Retinal pigment epithelial cell (primary cell): ENCODE results near the gene KLHL22.
A peak's percentile ranks its signal among the peaks of the same experiment; 100 is the strongest.

Source experiments
- DNase-seq: peaks from one replicate; pipeline ENCODE4 v3.0.0-alpha.2; 2010; ENCODE audit warnings: low read depth
- H3K4me3 ChIP-seq: 2 replicates; pipeline ENCODE4 v1.5.1; 2011; ENCODE audit warnings: mild to moderate bottlenecking, low read length, control low read depth, moderate library complexity
- TF ChIP-seq, protein P1 (sequence below): conservative IDR thresholded peaks from 2 replicates; pipeline ENCODE4 v1.5.1; 2011; ENCODE audit warnings: low read depth, low read length, control low read depth, inconsistent platforms

Gene KLHL22

DNA sequence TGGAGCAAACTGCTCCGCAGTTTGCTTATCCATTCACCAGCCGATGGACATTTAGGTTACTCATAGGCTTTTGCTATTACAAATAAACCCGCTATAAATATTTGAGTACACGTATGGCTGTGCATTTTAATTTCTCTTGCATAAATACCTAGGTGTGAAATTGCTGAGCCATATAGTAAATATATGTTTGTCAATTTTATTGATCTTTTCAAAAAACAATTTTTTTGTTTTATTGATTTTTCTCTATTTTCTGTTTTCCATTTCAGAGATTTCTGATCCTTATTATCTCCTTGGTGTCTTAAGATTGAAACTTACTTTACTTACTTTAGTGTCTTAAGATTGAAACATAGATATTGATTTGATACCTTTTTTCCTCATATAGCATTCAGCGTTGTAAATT, 97.2 kb downstream of the KLHL22 start:
- H3K4me3 ChIP-seq: no peak overlapping the region
- DNase-seq: no peak
- TF ChIP-seq, protein P1, sequence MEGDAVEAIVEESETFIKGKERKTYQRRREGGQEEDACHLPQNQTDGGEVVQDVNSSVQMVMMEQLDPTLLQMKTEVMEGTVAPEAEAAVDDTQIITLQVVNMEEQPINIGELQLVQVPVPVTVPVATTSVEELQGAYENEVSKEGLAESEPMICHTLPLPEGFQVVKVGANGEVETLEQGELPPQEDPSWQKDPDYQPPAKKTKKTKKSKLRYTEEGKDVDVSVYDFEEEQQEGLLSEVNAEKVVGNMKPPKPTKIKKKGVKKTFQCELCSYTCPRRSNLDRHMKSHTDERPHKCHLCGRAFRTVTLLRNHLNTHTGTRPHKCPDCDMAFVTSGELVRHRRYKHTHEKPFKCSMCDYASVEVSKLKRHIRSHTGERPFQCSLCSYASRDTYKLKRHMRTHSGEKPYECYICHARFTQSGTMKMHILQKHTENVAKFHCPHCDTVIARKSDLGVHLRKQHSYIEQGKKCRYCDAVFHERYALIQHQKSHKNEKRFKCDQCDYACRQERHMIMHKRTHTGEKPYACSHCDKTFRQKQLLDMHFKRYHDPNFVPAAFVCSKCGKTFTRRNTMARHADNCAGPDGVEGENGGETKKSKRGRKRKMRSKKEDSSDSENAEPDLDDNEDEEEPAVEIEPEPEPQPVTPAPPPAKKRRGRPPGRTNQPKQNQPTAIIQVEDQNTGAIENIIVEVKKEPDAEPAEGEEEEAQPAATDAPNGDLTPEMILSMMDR: no peak

DNA sequence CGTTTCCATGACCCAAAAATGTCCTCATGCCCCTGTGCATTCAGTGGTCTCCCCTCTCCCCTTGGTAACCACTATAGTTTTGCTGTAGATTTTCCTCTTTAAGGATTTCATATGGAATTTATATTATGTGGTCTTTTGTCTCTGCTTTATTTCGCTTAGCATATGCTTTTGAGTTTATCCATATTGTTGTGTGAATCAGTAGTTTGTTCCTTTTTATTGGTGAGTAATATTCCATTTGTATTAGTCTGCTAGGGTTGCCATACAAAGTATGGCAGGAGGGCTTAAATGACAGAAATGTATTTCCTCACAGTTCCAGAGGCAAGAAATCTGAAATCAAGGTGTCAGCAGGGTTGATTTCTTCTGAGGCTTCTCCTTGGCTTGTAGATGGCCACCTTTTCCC, 98.1 kb downstream of the KLHL22 start:
- DNase-seq: no peak

GRCh38 chr22:20396639-20397038, 99.0 kb downstream of the KLHL22 start:
- TF ChIP-seq, protein P1: no peak
- H3K4me3 ChIP-seq: no peak overlapping the region
- no peak for DNase-seq

More for the DNA sequence above, 98.1 kb downstream of the KLHL22 start:
- TF ChIP-seq, protein P1: no peak
- H3K4me3 ChIP-seq: no peak overlapping the region

DNA sequence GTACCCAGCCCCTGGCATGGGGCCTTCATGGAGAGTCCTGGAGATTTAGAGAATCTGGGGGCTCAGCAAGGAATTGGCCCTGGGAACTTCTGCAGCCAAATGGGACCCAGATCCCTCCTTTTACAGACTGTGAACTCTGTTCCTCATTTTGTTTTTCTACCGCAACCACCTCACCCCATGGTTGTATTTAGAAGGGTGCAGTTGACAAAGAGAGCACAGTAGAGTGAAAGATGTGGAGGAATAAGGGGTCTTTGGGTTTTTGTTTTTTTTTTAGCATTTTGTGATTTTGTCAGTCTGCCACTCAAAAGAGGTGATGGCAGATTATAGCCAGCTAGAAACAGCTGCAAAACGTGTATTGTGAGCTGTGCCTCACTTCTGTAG, 99.7 kb downstream of the KLHL22 start:
- no peak for DNase-seq
- H3K4me3 ChIP-seq: no peak overlapping the region
- TF ChIP-seq, protein P1: no peak

- TF ChIP-seq, protein P1: no peak
- peak; percentile 40 for DNase-seq
- peak overlapping the region; percentile 76 for H3K4me3 ChIP-seq
Observed at GRCh38 chr22:20395181-20395906, 100.3 kb downstream of the KLHL22 start.

GRCh38 chr22:20393705-20394476, 101.7 kb downstream of the KLHL22 start, which contains the start of gene ZNF74:
Gene ZNF74 (plus strand): TSS chr22:20394151. CDS start chr22:20394629, 478 bp downstream.
- peak within 1 kb of the TSS; percentile 76 for H3K4me3 ChIP-seq
- TF ChIP-seq, protein P1: no peak
- DNase-seq: peak; percentile 59
